Testis (tissue), 2 donors: ENCODE data around the gene PSMA5.

Experiments
- POLR2A ChIP-seq: fragments of 450-650 bp; IDR thresholded peaks from one replicate; pipeline ENCODE4 v1.6.1; 2017; ENCODE audit warnings: antibody characterized with exemption, mild to moderate bottlenecking, moderate library complexity
- TF ChIP-seq, protein P1 (sequence below), 3 experiments: fragments of 450-650 bp in 2 of 3; fragments of 200-600 bp in 1 of 3; sonication (generic) in 1 of 3; IDR thresholded peaks; one replicate each; pipeline ENCODE4 v1.5.1; 2016 to 2019; ENCODE audit warnings: antibody characterized with exemption in 3 of 3, mild to moderate bottlenecking in 2 of 3, moderate library complexity in 1 of 3

- TF ChIP-seq, protein P1, sequence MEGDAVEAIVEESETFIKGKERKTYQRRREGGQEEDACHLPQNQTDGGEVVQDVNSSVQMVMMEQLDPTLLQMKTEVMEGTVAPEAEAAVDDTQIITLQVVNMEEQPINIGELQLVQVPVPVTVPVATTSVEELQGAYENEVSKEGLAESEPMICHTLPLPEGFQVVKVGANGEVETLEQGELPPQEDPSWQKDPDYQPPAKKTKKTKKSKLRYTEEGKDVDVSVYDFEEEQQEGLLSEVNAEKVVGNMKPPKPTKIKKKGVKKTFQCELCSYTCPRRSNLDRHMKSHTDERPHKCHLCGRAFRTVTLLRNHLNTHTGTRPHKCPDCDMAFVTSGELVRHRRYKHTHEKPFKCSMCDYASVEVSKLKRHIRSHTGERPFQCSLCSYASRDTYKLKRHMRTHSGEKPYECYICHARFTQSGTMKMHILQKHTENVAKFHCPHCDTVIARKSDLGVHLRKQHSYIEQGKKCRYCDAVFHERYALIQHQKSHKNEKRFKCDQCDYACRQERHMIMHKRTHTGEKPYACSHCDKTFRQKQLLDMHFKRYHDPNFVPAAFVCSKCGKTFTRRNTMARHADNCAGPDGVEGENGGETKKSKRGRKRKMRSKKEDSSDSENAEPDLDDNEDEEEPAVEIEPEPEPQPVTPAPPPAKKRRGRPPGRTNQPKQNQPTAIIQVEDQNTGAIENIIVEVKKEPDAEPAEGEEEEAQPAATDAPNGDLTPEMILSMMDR (IDR thresholded peaks at IDR 0.05) = no peak
- no peak for TF ChIP-seq POLR2A
Observed at GRCh38 chr1:109454497-109455133, 28.4 kb upstream of the PSMA5 start.
